NCI-H1417 (cell line): ENCODE measurements around the gene KIAA0319L.

Experiments used
- DNase-seq, 3 experiments: peaks; one replicate each; lab custom pipeline; 2025; lab: John Stamatoyannopoulos, UW

KIAA0319L gene

DNA sequence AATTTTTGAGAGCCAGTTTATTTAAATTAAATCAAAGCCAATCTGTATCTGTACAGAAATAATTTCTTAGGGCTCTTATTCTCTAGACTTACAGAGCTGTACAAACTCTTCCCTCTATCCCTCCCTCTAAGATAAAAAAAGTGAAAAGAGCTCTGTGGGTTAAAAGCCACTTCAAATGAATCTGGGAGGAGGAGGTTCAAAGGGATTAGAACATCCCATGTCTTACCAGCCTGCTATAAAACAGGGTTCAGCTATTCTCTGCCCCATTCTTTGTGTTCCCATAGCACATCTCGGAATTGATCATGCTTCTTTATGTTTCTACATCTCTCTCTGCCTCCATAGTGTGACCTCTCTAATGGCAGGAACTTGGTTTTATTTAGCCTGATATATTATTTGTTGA, 19.4 kb downstream of the KIAA0319L start:
- DNase-seq = no peak

DNA sequence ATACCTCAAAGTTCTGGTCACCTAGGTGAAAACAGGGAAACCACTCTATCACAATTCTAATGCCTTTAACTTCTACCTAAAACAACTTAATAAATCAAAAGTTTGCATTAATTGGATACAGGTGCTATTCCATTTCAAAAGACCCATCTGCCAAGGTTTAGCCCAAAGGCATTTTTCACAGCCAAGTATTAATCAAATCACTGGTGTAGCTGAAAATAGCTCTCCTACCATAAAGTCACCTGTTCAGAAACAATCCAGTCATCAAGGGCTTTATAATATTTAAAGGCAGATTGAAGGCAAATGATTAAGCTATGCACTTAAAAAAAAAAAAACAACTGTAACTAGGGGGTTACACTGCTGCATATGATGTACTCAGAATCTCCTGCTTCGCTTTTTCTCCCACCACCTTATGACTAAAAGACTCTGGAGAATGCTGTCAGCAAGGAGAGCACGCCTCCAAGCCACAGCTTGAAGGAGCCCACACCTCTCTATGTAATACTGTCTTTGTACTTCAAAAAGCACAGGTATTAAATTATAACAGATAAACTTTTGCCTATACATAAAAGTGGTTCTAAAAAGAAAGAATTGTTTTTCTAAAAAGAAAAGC, 20.5 kb downstream of the KIAA0319L start:
- peak in 2 of 3 experiments; percentile 18 to 74 for DNase-seq

DNA sequence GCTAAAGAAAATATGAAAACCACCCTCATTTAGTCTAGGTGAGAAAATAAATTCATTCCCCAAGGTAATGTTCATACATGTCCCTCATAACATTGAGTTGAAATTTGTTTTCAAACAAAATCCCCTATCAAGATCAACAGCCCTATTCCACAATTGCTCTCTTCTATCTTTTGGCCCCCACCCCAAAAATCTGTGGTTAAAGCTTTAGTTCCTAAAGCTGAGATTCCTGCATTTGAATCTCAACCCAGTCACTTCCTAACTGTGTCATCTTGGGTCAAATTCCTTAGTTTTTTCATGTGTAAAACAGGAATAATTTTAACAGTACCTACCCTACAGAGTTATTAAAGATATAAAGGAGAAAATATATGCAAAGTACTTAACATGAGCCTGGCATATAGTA, 22.0 kb downstream of the KIAA0319L start:
- DNase-seq = no peak

DNA sequence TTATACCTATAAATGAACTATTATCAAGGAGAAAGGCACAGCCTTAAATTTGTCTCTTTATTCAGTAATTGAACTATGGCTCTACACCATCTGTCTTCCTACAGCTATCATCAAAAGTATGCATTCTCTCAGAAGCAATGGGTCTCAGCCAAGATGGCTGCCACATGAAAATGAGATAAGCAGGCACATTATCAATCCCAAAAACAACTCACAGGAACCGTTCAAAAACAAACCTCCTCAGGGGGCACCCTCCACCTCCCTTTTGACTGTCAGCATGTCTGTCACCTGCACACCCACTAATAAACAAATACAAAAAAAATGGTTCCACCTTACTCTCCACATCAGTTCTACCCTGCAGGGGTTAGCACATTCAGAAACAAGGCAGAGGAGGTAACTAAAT, 23.6 kb downstream of the KIAA0319L start:
- DNase-seq = peak in 2 of 3 experiments; percentile 34 to 70

DNA sequence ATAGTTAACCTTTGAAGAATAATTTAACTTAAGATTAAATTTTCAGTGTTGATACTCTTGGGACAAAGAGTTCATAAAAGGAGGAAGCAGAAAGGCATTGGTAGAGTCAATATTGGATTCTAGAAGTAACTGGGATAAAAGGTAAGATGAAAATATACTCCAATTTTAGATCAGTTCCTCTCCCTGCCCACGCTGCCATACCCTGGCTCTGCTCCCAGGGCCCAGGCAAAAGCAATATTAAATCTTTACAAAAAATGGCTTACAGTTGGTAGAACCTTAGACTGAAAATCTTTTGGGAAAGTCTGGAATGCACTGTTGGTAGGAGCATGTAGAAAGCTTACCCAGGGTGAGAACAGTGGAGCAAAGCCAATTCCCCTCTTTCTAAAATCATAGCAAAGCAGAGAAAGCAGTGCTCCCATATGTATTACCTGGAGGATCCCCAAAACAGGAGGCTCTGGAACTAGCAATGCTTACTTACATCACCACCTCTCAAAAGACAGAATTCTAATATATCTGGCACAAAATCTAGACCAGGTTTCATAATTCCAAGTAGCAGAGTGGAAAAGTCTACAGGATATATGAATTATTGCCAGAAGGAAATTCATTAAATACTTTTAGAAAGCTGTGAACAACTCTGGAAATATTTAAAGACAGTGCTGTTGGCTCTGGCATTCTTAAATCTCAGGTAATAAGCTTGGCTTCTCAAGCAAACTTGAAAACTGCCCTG, 24.5 kb downstream of the KIAA0319L start:
- DNase-seq = no peak

DNA sequence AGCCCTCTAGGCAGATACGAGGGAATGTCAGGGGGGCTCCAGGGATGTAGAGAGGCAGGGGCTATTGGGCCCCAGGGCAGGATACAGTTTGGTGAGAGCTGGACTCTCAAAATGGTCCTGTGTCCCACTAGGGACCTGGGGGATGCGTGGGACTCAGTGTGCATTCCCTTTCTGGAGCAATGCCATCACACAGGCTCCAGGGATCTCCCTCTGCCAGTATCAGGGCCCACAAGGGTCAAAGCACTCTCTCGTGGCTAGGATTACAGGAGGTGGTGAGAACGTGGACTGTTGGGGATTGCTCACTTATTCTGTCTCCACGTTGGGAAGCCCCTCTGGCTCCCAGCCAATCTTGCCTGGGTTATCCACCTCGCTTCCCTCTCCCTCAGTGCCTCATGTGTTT, 25.8 kb downstream of the KIAA0319L start:
- DNase-seq = no peak

DNA sequence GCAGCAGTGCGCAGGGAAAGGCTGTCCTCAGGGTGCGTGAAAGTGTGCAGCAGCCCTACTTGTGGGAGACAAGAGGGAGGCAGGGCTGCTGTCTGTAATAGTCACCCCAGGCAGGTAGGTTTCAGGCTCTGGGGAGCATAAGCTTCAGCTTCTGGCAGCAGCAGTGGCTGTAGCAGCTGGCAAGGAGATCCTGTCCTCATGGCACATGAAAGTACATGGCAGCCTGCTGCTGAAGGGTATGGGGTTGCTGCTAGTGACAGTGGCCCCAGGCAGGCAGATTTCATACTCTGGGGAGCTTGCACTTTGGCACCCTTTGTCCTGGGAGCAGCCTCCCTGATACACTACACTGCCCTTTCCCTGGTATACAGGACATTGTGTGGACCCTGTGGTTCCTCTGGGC, 26.3 kb downstream of the KIAA0319L start:
- DNase-seq = no peak

DNA sequence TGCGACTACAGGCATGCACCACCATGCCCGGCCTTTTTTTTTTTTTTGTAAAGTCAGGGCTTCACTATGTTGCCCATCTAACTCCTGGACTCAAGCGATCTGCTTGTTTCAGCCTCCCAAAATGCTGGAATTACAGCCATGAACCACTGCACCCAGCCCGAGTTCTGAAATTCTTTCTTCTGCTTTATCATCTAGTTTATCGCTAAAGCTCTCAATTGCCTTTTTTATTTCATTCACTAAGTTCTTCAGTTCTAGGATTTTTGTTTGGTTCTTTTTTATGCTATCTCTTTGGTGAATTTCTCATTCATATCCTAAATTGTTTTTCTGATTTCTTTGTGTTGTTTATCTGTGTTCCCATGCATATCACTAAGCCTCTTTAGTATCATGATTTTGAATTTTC, 27.0 kb downstream of the KIAA0319L start:
- DNase-seq = no peak

DNA sequence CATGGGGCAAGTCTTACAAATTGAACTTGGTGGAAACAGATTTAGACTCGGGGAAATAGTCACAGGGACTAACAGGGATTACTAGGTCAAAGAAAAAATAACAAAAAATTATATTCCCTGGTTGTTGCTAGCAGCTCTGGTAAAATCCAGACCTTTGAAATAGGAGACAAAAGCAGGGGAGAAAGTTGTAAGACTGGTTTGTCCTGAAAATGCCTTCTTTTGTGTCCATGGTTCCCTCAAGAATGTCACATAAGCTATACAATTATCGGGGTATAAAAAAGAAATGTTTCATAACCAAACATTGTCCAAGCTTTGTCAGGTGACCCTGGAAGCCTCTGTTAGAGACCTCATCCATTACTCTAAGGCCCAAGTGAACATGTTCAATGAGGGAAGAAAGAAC, 33.1 kb downstream of the KIAA0319L start:
- peak in 1 of 3 experiments; percentile 38 for DNase-seq

DNA sequence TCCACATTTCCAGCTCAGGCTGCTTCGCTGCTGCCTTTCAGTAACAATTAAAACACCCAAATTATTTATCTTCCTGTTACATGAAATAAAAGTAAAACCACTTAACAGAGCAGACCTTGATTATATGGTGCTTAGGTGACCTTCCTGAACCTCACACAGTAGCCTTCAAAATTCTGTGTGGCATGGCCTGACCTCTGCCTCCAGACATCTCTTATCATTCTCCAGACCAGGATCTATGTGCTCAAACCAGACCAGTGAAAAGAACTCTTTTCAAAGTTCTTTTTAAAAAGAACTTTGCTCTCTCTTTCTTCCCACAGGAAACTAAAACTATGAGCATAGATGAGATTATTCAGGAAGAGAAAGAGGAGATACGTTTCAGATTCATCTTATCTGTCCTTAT, 37.8 kb downstream of the KIAA0319L start:
- DNase-seq = no peak

DNA sequence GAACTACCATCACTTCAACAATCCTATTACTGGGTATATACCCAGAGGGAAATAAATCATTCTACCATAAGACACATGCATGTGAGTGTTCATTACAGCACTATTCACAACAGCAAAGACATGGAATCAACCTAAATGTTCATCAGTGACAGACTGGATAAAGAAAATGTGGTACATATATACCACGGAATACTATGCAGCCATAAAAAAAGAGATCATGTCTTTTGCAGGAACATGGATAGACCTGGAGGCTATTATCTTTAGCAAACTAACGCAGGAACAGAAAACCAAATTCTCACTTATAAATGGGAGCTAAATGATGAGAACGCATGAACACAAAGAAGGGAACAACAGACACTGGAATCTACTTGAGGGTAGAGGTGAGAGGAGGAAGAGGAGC, 39.0 kb downstream of the KIAA0319L start:
- no peak for DNase-seq

DNA sequence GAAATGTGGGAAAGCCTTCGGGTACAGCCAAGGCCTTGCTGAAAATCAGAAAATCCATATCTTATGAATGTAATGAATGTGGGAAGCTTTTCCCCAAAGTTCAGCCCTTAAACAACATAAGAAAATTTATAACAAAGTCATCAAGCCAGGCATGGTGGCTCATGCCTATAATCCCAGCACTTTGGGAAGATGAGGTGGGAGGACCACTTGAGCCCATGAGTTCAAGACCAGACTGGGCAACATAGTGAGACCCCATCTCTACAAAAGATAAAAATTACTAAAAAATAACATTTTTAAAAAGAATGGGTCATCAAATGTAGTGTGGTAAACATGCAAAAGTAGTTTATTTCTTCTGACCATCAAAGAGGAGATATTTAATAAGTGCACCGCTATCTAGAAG, 45.9 kb downstream of the KIAA0319L start:
- DNase-seq = no peak

DNA sequence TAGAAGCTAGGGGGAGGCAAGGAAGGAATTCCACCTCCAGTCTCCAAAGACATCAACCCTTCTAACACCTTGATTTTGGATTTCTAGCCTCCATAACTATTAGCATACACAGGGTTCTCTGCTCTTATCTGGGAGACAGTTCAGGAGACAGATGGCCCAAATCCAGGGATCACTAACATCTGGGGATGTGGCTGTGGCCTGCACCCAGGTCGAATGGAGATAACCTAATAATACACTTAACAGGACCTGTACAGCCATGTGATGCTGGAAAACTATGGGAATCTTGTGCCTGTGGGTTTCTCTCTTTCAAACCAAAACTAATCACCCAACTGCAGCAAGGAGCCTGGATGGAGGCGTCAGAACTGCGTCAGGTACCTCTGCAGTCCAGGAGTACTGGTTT, 47.6 kb downstream of the KIAA0319L start:
- DNase-seq = no peak

DNA sequence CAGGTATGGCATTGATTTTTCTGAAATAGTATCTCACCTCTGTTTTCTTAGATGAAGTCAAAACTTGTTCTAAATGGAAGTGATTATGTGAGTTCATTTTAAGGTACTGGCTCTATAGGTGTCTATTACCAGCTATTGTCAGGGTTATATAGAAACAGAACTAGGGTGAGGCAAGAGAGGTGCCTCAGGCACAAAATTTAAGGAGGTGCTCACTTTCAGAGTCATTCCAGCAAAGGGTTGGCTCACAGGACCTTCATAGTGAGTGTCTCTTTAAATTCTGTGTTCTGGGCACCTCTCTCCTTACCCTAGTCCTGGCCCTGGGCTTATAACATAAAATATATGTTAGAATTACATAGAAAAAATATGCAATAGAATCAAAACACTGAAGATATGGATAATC, 49.3 kb downstream of the KIAA0319L start:
- DNase-seq = no peak

DNA sequence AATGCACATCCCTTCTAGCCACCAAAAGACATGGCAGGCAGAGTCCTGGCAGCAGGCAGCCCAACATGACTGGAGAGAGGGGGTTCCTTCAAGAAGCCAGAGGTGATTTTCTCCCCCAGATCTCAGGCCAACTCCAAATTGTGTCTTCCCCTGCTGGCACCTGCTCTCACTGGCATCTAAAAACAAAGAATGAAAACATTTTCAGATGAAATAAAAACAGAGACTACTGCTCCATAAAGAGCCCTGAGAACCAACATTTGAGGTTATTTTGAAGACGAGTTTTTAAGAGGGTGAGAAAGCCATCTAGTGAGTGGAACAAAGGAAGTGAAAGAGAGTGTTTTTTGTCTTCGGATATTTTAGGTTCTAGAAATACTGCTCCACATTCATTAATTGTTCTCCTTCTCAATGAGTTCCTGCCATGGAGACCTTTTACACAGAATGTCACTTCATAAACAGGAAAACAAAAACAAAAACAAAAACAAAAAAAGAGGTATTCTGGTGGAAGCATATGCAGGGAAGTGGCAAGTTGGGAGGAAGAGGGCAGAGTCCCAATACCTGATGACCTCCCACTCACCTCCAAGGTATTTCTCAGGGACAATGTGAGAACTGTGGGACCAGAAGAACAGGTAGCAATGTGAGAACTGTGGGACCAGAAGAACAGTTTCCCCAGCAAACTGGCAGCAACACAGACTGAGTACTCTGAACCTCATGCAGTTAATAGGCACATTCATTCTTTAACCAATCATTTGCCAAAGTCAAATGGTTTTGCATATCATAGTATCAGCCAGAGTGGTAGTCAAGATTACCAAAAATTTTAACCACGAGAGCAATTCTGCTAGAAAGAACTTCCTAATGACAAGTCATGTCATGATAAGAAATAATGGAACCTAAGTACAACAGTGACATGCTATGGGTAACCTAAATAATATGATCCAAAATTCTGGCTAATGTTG, 50.0 kb downstream of the KIAA0319L start:
- DNase-seq = no peak

DNA sequence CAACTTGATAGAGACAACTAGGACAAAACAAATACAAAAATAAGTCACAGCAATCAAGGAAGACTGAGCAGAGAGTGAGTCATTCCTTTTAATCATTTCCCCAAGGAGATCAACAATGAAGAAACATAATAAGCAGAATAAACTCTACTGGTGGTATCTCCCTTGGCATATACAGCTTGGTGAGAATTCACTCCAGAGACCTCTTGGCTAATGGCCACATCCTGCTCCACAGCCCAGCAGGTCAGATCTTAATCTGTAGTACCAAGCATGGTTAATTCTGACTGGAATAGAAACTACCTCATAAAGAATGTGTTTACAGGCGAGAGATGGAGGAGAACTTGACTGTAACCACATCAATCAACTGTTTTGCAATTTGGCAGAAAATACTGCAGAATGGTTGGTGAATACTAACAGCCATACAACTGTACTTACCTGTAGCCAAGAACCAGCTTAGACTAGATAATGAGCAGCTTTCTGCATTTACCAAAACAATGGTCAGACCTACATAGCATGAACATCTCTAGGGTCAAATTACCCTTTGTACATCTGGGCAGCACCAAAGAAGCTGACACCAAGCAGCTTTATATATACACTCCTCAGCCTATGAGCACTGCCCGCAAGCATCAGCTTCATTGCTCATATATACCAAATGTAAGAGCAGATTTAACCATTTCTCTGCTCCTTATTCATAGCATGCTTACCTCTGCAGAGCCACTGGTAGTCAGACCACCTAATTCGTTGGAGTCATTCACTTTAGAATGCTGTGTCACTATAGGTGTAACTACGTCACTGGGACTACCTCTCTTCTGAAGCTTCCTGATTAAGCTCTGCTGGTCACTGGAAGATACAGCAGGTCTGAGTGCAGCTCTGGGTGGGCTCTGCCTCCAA, 51.0 kb downstream of the KIAA0319L start:
- DNase-seq = peak in 2 of 3 experiments; percentile 4 to 9

DNA sequence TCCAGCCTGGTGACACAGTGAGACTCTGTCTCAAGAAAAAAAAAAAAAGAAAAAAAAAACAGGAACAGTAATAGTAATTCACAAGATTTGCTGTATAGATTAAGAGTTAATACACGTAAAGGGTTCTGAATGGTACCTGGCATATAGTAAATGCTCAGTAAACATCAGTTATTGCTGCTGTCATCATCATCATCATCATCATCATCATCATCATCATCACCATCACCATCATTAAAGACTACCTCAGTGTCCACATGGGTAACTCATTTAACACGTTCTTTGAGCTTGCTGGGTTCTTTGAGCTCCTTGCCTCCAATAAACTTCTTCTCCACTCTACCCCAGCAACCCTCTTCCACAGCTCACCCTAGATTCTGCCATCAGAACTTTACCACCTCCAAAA, 55.0 kb downstream of the KIAA0319L start:
- DNase-seq = no peak

DNA sequence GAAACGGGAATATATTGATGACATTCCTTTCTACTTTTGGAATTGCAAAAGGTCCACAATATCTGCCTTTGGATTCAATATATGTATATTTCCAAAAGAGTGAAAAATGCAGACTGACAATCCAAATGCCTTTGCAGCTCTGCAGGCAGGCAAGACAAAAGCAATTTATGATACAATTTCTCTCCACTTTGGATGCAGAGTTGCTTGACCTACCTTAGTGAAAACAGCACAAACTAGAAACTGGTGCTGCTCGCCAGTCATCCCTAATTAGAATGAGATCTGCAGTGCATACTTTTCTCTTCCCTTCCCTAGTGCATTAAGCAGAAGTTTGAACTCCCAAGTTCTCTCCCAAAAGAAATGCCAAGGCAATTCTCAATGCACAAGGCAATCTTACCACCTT, 56.8 kb downstream of the KIAA0319L start:
- no peak for DNase-seq

DNA sequence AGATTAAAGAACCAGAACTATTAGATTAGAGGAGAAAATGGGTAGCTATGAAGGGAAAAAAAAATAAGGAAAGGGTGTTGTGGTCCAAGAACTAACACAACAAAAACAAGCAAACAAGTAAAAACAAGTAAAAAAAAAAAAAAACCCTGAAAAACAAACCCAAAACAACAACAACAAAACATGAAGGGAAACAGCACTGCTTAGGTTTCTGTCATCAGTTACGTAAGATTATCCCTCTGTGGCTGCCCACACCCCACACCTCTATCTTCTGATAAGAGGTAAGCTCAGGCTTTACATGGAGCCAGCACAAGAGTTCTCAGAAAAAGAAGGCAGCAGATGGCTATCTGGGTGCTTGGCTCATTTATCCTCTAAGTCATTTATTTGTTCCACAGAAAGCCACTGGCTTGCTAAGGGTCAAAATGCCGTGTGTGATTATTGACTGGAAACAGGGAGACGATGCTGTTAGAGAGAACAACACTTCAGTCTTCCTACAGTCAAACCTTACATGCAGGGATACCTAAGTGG, 57.5 kb downstream of the KIAA0319L start:
- peak in 1 of 3 experiments; percentile 10 for DNase-seq

DNA sequence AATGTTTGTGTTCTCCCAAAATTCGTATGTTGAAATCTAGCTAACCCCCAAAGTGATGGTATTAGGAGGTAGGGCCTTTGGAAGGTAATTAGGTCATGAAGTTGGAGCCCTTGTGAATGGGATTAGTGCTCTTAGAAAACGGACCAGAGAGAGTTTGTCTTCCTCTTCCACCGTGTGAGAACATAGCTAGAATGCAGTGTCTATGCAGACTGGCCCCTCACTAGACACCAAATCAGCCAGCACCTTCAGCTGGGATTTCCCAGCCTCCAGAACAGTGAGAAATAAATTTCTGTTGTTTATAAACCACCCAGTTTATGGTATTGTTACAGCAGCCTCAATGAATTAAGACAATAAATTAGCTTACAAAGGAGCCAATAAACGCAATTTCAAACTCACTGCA, 58.0 kb downstream of the KIAA0319L start:
- DNase-seq = no peak

DNA sequence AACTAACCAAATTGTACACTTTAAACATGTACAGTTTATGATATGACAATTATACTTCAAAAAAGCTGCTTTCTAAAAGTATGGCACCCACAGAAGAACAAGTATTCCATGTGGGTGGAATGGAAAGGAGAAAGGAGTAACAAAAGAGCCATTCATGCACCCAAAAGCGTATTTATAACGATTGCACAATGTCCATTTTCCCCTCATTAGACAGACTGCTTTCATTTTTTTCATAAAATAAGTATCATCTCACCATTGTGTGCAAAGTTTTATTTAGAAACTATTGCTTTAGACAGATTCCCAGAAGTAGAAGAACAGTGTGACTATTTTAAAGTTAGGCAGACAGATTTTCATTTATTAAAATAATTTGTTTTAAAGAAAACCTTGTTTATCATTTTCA, 59.6 kb downstream of the KIAA0319L start:
- no peak for DNase-seq

DNA sequence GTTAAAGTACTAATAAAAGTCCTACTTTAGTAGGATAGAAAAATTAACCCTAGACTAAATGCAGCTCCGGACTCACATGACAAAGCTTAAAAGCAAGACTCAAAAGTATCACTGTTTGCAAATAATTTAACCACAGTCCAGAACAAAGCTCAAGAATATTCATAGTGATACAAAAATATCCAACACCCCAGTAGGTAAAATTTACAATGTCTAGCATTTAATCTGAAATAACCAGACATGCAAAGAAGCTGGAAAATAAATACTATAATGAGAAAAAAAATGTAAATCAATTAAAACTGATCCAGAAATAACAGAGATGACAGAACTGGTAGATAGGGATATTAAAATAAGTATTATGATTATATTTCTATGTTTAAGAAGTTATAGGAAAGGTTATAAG, 67.0 kb downstream of the KIAA0319L start:
- no peak for DNase-seq
